ENCODE measurements around the gene EMC6.

The EMC6 gene

GRCh38 chr17:3675886-3676285, 7.3 kb downstream of the EMC6 start:
- no peaks in the 10 kb centered on the region for H3K4me1 ChIP-seq (ENCODE audit: low read depth, poor library complexity, severe bottlenecking)
- no peak for TF ChIP-seq CTCF (conservative IDR thresholded peaks at IDR 0.05; ENCODE audit: low read depth, low read length)

GRCh38 chr17:3678095-3678820, 9.6 kb downstream of the EMC6 start:
- H3K36me3 ChIP-seq (ENCODE audit: insufficient read depth) = no peaks in the 10 kb centered on the region
- H3K27ac ChIP-seq = no peak overlapping the region
- no peaks in the 10 kb centered on the region for H4K20me1 ChIP-seq (ENCODE audit: insufficient read depth)
- no peak overlapping the region for H3K4me2 ChIP-seq
- H2AFZ ChIP-seq (ENCODE audit: low read depth) = no peak overlapping the region
- no peak overlapping the region for H3K9ac ChIP-seq
- no peaks in the 10 kb centered on the region for H3K79me2 ChIP-seq (ENCODE audit: insufficient read depth, low read depth)
- TF ChIP-seq CTCF (conservative IDR thresholded peaks at IDR 0.05; ENCODE audit: low read depth, low read length) = no peak
- no peaks in the 10 kb centered on the region for H3K27me3 ChIP-seq (ENCODE audit: insufficient read depth, low read depth)
- H3K4me3 ChIP-seq (IDR thresholded peaks at IDR 0.05; ENCODE audit: insufficient read depth, low read depth, low read length) = no peak overlapping the region
- peaks cover 3% of the 10 kb centered on the region for H3K4me1 ChIP-seq (ENCODE audit: low read depth, poor library complexity, severe bottlenecking)

More at GRCh38 chr17:3675886-3676285, 7.3 kb downstream of the EMC6 start:
- 0 out of 2 replicates have a peak, but pooled peaks cover 1% of the 10 kb centered on the region for H3K79me2 ChIP-seq (ENCODE audit: insufficient read depth, low read depth)
- no peaks in the 10 kb centered on the region for H3K27me3 ChIP-seq (ENCODE audit: insufficient read depth, low read depth)
- H3K36me3 ChIP-seq (ENCODE audit: insufficient read depth) = no peaks in the 10 kb centered on the region
- H2AFZ ChIP-seq (ENCODE audit: low read depth) = no peak overlapping the region
- H4K20me1 ChIP-seq (ENCODE audit: insufficient read depth) = no peaks in the 10 kb centered on the region
- no peak overlapping the region for H3K9ac ChIP-seq
- H3K4me2 ChIP-seq = no peak overlapping the region
- no peak overlapping the region for H3K4me3 ChIP-seq (IDR thresholded peaks at IDR 0.05; ENCODE audit: insufficient read depth, low read depth, low read length)
- no peak overlapping the region for H3K27ac ChIP-seq

- peaks cover 4% of the 10 kb centered on the region for H3K4me1 ChIP-seq (ENCODE audit: low read depth, poor library complexity, severe bottlenecking)
- no peak overlapping the region for H3K4me2 ChIP-seq
- H3K27me3 ChIP-seq (ENCODE audit: insufficient read depth, low read depth) = no peaks in the 10 kb centered on the region
- no peak overlapping the region for H3K27ac ChIP-seq
- no peaks in the 10 kb centered on the region for H4K20me1 ChIP-seq (ENCODE audit: insufficient read depth)
- no peaks in the 10 kb centered on the region for H3K79me2 ChIP-seq (ENCODE audit: insufficient read depth, low read depth)
- no peak overlapping the region for H2AFZ ChIP-seq (ENCODE audit: low read depth)
- no peak for TF ChIP-seq CTCF (conservative IDR thresholded peaks at IDR 0.05; ENCODE audit: low read depth, low read length)
- H3K9ac ChIP-seq = no peak overlapping the region
- H3K36me3 ChIP-seq (ENCODE audit: insufficient read depth) = no peaks in the 10 kb centered on the region
- H3K4me3 ChIP-seq (IDR thresholded peaks at IDR 0.05; ENCODE audit: insufficient read depth, low read depth, low read length) = no peak overlapping the region
Measured at GRCh38 chr17:3678821-3679530, 10.4 kb downstream of the EMC6 start.

GRCh38 chr17:3679531-3680126, 11.0 kb downstream of the EMC6 start:
- Histone ChIP-seq H3K4me1 (ENCODE audit: low read depth, poor library complexity, severe bottlenecking) (peaks cover 4% of the 10 kb centered on the region), H3K9ac (no peak overlapping the region), H3K27me3 (ENCODE audit: insufficient read depth, low read depth) (no peaks in the 10 kb centered on the region), H3K27ac (no peak overlapping the region), H3K4me3 (IDR thresholded peaks at IDR 0.05; ENCODE audit: insufficient read depth, low read depth, low read length) (no peak overlapping the region), H3K79me2 (ENCODE audit: insufficient read depth, low read depth) (no peaks in the 10 kb centered on the region), H3K36me3 (ENCODE audit: insufficient read depth) (no peaks in the 10 kb centered on the region), H4K20me1 (ENCODE audit: insufficient read depth) (no peaks in the 10 kb centered on the region), H2AFZ (ENCODE audit: low read depth) (no peak overlapping the region), H3K4me2 (no peak overlapping the region)
- no peak for TF ChIP-seq CTCF (conservative IDR thresholded peaks at IDR 0.05; ENCODE audit: low read depth, low read length)

Measured in KMS-11 (cell line).